Mucosa of stomach (tissue), 1 donor: ENCODE data around the gene ERFE.
"Not testable (repeated sequence)": the region's sequence is repeated elsewhere in the genome, so short reads cannot be mapped to it uniquely, and the experiment has no call there.

Experiments used
- H3K27me3 ChIP-seq: one replicate; pipeline ENCODE4 v1.7.0; 2013; ENCODE audit warnings: mild to moderate bottlenecking, low read length; ENCODE audit not compliant: control insufficient read depth, insufficient read depth
- H3K36me3 ChIP-seq: one replicate; pipeline ENCODE4 v1.7.0; 2013; ENCODE audit warnings: low read length; ENCODE audit not compliant: control insufficient read depth, insufficient read depth
- H3K4me1 ChIP-seq: one replicate; pipeline ENCODE4 v1.7.0; 2013; ENCODE audit warnings: mild to moderate bottlenecking, low read length; ENCODE audit not compliant: control insufficient read depth, insufficient read depth
- H3K4me3 ChIP-seq: one replicate; pipeline ENCODE4 v1.7.0; 2013; ENCODE audit warnings: low read length
- H3K9ac ChIP-seq: one replicate; pipeline ENCODE4 v1.7.0; 2013; ENCODE audit warnings: mild to moderate bottlenecking, low read length, moderate library complexity
- H3K9me3 ChIP-seq: one replicate; pipeline ENCODE4 v1.7.0; 2013; ENCODE audit warnings: mild to moderate bottlenecking, low read length, moderate library complexity; ENCODE audit not compliant: control insufficient read depth
- donor health status: Pancreatic carcinoma.

Gene ERFE

GRCh38 chr2:238158509-238159070 lies at the start of gene ERFE:
Gene ERFE (plus strand): TSS chr2:238158970. CDS start chr2:238159008, 38 bp downstream.
- no peaks in the 10 kb centered on the region for H3K36me3 ChIP-seq
- no peaks in the 10 kb centered on the region for H3K9me3 ChIP-seq
- H3K4me3 ChIP-seq: no peak within 1 kb of the TSS
- peaks cover 19% of the 10 kb centered on the region for H3K4me1 ChIP-seq
- H3K9ac ChIP-seq: peak within 1 kb of the TSS; percentile 34
- H3K27me3 ChIP-seq: peaks cover 30% of the 10 kb centered on the region

- H3K36me3 ChIP-seq: no peaks in the 10 kb centered on the region
- no peak overlapping the region for H3K4me3 ChIP-seq
- H3K9me3 ChIP-seq: no peaks in the 10 kb centered on the region
- no peak overlapping the region for H3K9ac ChIP-seq
- no peaks in the 10 kb centered on the region for H3K4me1 ChIP-seq
- no peaks in the 10 kb centered on the region for H3K27me3 ChIP-seq
Observed at GRCh38 chr2:238113611-238114010, 45.2 kb upstream of the ERFE start.

GRCh38 chr2:238114331-238114841 lies 44.4 kb upstream of the ERFE start:
- Histone ChIP-seq H3K9ac (no peak overlapping the region), H3K4me3 (no peak overlapping the region), H3K27me3 (no peaks in the 10 kb centered on the region), H3K4me1 (no peaks in the 10 kb centered on the region), H3K36me3 (no peaks in the 10 kb centered on the region), H3K9me3 (no peaks in the 10 kb centered on the region)

GRCh38 chr2:238114851-238115660 lies 43.7 kb upstream of the ERFE start:
- peaks cover 3% of the 10 kb centered on the region for H3K27me3 ChIP-seq
- no peaks in the 10 kb centered on the region for H3K9me3 ChIP-seq
- no peak overlapping the region for H3K4me3 ChIP-seq
- H3K4me1 ChIP-seq: no peaks in the 10 kb centered on the region
- H3K36me3 ChIP-seq: no peaks in the 10 kb centered on the region
- H3K9ac ChIP-seq: no peak overlapping the region

- H3K9me3 ChIP-seq, H3K4me3 ChIP-seq, H3K4me1 ChIP-seq, H3K9ac ChIP-seq, H3K36me3 ChIP-seq, H3K27me3 ChIP-seq: not testable (repeated sequence)
Observed at GRCh38 chr2:238115709-238116108, 43.1 kb upstream of the ERFE start.

GRCh38 chr2:238116298-238117198 lies 42.2 kb upstream of the ERFE start:
- H3K9me3 ChIP-seq: no peaks in the 10 kb centered on the region
- H3K36me3 ChIP-seq: no peaks in the 10 kb centered on the region
- no peak overlapping the region for H3K4me3 ChIP-seq

GRCh38 chr2:238117199-238118154 lies 41.3 kb upstream of the ERFE start:
- Histone ChIP-seq H3K4me3 (no peak overlapping the region), H3K9ac (no peak overlapping the region), H3K4me1 (no peaks in the 10 kb centered on the region), H3K9me3 (no peaks in the 10 kb centered on the region), H3K36me3 (no peaks in the 10 kb centered on the region), H3K27me3 (peaks cover 5% of the 10 kb centered on the region)

More at GRCh38 chr2:238116298-238117198, 42.2 kb upstream of the ERFE start:
- no peaks in the 10 kb centered on the region for H3K4me1 ChIP-seq
- H3K27me3 ChIP-seq: peaks cover 5% of the 10 kb centered on the region
- no peak overlapping the region for H3K9ac ChIP-seq

- H3K27me3 ChIP-seq: peaks cover 5% of the 10 kb centered on the region
- no peak overlapping the region for H3K9ac ChIP-seq
- no peaks in the 10 kb centered on the region for H3K4me1 ChIP-seq
- H3K9me3 ChIP-seq: no peaks in the 10 kb centered on the region
- H3K4me3 ChIP-seq: no peak overlapping the region
- no peaks in the 10 kb centered on the region for H3K36me3 ChIP-seq
Observed at GRCh38 chr2:238119756-238120462, 38.9 kb upstream of the ERFE start.

- no peak overlapping the region for H3K9ac ChIP-seq
- H3K36me3 ChIP-seq: no peaks in the 10 kb centered on the region
- H3K4me1 ChIP-seq: no peaks in the 10 kb centered on the region
- H3K27me3 ChIP-seq: peaks cover 5% of the 10 kb centered on the region
- no peak overlapping the region for H3K4me3 ChIP-seq
- no peaks in the 10 kb centered on the region for H3K9me3 ChIP-seq
Observed at GRCh38 chr2:238120463-238121298, 38.1 kb upstream of the ERFE start.

- H3K9me3 ChIP-seq: no peaks in the 10 kb centered on the region
- no peaks in the 10 kb centered on the region for H3K4me1 ChIP-seq
- peaks cover 5% of the 10 kb centered on the region for H3K27me3 ChIP-seq
- no peak overlapping the region for H3K9ac ChIP-seq
- no peaks in the 10 kb centered on the region for H3K36me3 ChIP-seq
- no peak overlapping the region for H3K4me3 ChIP-seq
Observed at GRCh38 chr2:238121511-238122286, 37.1 kb upstream of the ERFE start.
